GM21825 (cell line): ENCODE data around the gene OR52N5.

Experiments used
- ATAC-seq: cut with Tn5 transposase; IDR thresholded peaks from one replicate; pipeline ENCODE4 v1.9.1; 2021; ENCODE audit warnings: mild to moderate bottlenecking, moderate library complexity; ENCODE audit not compliant: unreplicated experiment

OR52N5 gene

DNA sequence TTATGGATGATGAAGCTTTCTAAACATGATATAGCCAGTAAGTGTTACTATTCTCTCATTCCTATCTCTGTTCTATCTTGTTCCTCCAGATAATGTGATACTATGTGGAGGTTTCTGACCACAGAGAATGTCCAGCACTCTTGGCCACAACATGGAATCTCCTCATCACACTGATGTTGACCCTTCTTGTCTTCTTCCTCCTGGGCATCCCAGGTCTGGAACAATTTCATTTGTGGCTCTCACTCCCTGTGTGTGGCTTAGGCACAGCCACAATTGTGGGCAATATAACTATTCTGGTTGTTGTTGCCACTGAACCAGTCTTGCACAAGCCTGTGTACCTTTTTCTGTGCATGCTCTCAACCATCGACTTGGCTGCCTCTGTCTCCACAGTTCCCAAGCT, 56.8 kb downstream of the OR52N5 start:
- ATAC-seq: no peak
